Measurements from ENCODE around the gene LARP4B. TPM values are rescaled to one million over a fixed set of nuclear protein-coding genes. Genes with fewer than 3 reads are reported as not detected.

The LARP4B gene
- total and polyA plus RNA-seq, 2 of the 13 experiments (the other 11 are each of a cell fraction or from before 2014, with no cell fraction given): 19.5 to 30.2 TPM

GRCh38 chr10:788796-789748, 142.4 kb downstream of the LARP4B start (continued):
- TF ChIP-seq RXRA (CRISPR knock-in tag; IDR thresholded peaks at IDR 0.05): 0 out of 2 replicates have a peak, but pooled peaks have one; percentile 60
- TF ChIP-seq, protein P1, sequence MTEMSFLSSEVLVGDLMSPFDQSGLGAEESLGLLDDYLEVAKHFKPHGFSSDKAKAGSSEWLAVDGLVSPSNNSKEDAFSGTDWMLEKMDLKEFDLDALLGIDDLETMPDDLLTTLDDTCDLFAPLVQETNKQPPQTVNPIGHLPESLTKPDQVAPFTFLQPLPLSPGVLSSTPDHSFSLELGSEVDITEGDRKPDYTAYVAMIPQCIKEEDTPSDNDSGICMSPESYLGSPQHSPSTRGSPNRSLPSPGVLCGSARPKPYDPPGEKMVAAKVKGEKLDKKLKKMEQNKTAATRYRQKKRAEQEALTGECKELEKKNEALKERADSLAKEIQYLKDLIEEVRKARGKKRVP (CRISPR knock-in tag; IDR thresholded peaks at IDR 0.05): no peak
- TF ChIP-seq ZNF546 (CRISPR knock-in tag; conservative IDR thresholded peaks at IDR 0.05): no peak
- TF ChIP-seq ZBTB1 (CRISPR knock-in tag; IDR thresholded peaks at IDR 0.05; ENCODE audit: borderline replicate concordance): no peak
- TF ChIP-seq NFYB (CRISPR knock-in tag; IDR thresholded peaks at IDR 0.05): no peak
- no peak; the same call in 1 of the 2 replicates for TF ChIP-seq SOX5 (CRISPR knock-in tag; IDR thresholded peaks at IDR 0.05; ENCODE audit: borderline replicate concordance)
- peak; percentile 96 for TF ChIP-seq TFAP4 (IDR thresholded peaks at IDR 0.05; ENCODE audit: borderline replicate concordance, low read depth)
- TF ChIP-seq MLXIP (CRISPR knock-in tag; IDR thresholded peaks at IDR 0.05; ENCODE audit: borderline replicate concordance): no peak
- no peak for TF ChIP-seq GATA4 (IDR thresholded peaks at IDR 0.05; ENCODE audit: borderline replicate concordance, low read depth)
- TF ChIP-seq, protein P2, sequence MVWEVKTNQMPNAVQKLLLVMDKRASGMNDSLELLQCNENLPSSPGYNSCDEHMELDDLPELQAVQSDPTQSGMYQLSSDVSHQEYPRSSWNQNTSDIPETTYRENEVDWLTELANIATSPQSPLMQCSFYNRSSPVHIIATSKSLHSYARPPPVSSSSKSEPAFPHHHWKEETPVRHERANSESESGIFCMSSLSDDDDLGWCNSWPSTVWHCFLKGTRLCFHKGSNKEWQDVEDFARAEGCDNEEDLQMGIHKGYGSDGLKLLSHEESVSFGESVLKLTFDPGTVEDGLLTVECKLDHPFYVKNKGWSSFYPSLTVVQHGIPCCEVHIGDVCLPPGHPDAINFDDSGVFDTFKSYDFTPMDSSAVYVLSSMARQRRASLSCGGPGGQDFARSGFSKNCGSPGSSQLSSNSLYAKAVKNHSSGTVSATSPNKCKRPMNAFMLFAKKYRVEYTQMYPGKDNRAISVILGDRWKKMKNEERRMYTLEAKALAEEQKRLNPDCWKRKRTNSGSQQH (CRISPR knock-in tag; IDR thresholded peaks at IDR 0.05; ENCODE audit: low read depth): no peak
- no peak for TF ChIP-seq DMTF1 (CRISPR knock-in tag; IDR thresholded peaks at IDR 0.05)
- TF ChIP-seq JDP2 (CRISPR knock-in tag; IDR thresholded peaks at IDR 0.05; ENCODE audit: borderline replicate concordance): no peak
- TF ChIP-seq HNF4A (CRISPR knock-in tag; IDR thresholded peaks at IDR 0.05): peak; percentile 96
- peak; percentile 85 for TF ChIP-seq MAX (IDR thresholded peaks at IDR 0.05)
- TF ChIP-seq NR1H2 (CRISPR knock-in tag; IDR thresholded peaks at IDR 0.05; ENCODE audit: borderline replicate concordance, low read depth): no peak
- TF ChIP-seq TBL1XR1 (IDR thresholded peaks at IDR 0.05; ENCODE audit: borderline replicate concordance, low read length, partially characterized antibody): no peak
- TF ChIP-seq, protein P3, sequence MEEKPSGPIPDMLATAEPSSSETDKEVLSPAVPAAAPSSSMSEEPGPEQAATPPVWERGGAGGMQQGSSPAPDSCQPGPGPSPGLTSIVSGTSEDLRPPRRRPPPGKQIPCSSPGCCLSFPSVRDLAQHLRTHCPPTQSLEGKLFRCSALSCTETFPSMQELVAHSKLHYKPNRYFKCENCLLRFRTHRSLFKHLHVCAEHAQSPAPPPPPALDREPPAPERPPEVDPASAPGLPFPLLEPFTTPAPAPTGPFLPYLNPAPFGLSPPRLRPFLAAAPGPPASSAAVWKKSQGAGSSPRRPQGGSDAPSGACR (CRISPR knock-in tag; IDR thresholded peaks at IDR 0.05): no peak
- TF ChIP-seq POLR2G (IDR thresholded peaks at IDR 0.05; ENCODE audit: low read depth, low read length): peak; percentile 55
- TF ChIP-seq TMF1 (CRISPR knock-in tag; IDR thresholded peaks at IDR 0.05; ENCODE audit: low read depth): no peak
